ENCODE data around the gene NUP37.
"Not testable (repeated sequence)": the region's sequence is repeated elsewhere in the genome, so short reads cannot be mapped to it uniquely, and the experiment has no call there.

NUP37 gene

GRCh38 chr12:102089228-102089835 is 30.6 kb downstream of the NUP37 start:
- not testable (repeated sequence) for DNase-seq

- no peak for DNase-seq
Observed at GRCh38 chr12:102080842-102081241, 39.1 kb downstream of the NUP37 start.

- not testable (repeated sequence) for DNase-seq
Observed at GRCh38 chr12:102072092-102072491, 47.8 kb downstream of the NUP37 start.

GRCh38 chr12:102069707-102070106 is 50.2 kb downstream of the NUP37 start:
- DNase-seq, result no peak

- DNase-seq, result no peak
Observed at GRCh38 chr12:102067574-102068258, 52.2 kb downstream of the NUP37 start.

GRCh38 chr12:102064476-102064875 is 55.4 kb downstream of the NUP37 start:
- DNase-seq, result no peak

GRCh38 chr12:102063069-102063468 is 56.8 kb downstream of the NUP37 start:
- DNase-seq, result no peak

GRCh38 chr12:102062419-102062806 is 57.5 kb downstream of the NUP37 start:
- no peak for DNase-seq

- DNase-seq, result peak; percentile 94
Observed at GRCh38 chr12:102061560-102062418, 58.1 kb downstream of the NUP37 start, which contains the start of gene WASHC3. WASHC3 (minus strand) TSS chr12:102061991; CDS start chr12:102061962, 29 bp downstream.

- DNase-seq, result peak; percentile 35
Observed at GRCh38 chr12:102061096-102061559, 58.8 kb downstream of the NUP37 start.

GRCh38 chr12:102059343-102059742 is 60.6 kb downstream of the NUP37 start:
- DNase-seq, result peak; percentile 53

- DNase-seq, result no peak
Observed at GRCh38 chr12:102054345-102054744, 65.6 kb downstream of the NUP37 start.

- no peak for DNase-seq
Observed at GRCh38 chr12:102053062-102053349, 66.9 kb downstream of the NUP37 start.

- no peak for DNase-seq
Observed at GRCh38 chr12:102052192-102053061, 67.5 kb downstream of the NUP37 start.

- DNase-seq, result no peak
Observed at GRCh38 chr12:102051431-102051965, 68.4 kb downstream of the NUP37 start.

GRCh38 chr12:102050660-102051430 is 69.1 kb downstream of the NUP37 start:
- no peak for DNase-seq

- DNase-seq, result peak; percentile 34
Observed at GRCh38 chr12:102043928-102044327, 76.0 kb downstream of the NUP37 start.

- DNase-seq, result no peak
Observed at GRCh38 chr12:102033991-102034745, 85.7 kb downstream of the NUP37 start.

- DNase-seq, result no peak
Observed at GRCh38 chr12:102031852-102032251, 88.1 kb downstream of the NUP37 start.

GRCh38 chr12:102029141-102029540 is 90.8 kb downstream of the NUP37 start:
- no peak for DNase-seq

GRCh38 chr12:102026728-102027127 is 93.2 kb downstream of the NUP37 start:
- DNase-seq, result no peak

Measured in central memory CD4-positive, alpha-beta T cell (primary cell).